T-helper 9 cell (primary cell): ENCODE data around the gene ATF6.
"Not testable (repeated sequence)": the region's sequence is repeated elsewhere in the genome, so short reads cannot be mapped to it uniquely, and the experiment has no call there.

Source experiments
- DNase-seq: peaks from one replicate; pipeline ENCODE4 v3.0.0-alpha.2; 2020

Gene ATF6

DNA sequence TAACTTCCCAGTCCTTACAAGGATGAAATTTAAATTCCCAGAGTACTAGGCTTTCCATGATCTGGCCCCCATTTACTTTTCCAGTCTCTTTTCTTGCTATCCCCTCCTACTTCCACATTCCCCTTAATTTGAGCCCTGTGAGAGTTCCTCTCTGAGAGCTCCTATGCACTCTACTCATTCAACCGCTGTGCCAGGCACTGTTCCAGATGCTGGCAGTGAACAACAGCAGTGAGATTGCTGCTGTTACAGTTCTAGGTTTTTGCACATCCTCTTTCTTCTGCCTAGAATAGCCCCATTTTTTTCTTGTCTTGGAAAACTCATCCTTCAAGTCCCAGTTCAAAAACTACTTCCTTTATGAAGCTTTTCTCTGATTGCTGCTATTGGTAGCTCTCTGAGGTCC, 18.8 kb downstream of the ATF6 start:
- DNase-seq, result no peak

GRCh38 chr1:161787355-161787754, 21.2 kb downstream of the ATF6 start:
- no peak for DNase-seq

DNA sequence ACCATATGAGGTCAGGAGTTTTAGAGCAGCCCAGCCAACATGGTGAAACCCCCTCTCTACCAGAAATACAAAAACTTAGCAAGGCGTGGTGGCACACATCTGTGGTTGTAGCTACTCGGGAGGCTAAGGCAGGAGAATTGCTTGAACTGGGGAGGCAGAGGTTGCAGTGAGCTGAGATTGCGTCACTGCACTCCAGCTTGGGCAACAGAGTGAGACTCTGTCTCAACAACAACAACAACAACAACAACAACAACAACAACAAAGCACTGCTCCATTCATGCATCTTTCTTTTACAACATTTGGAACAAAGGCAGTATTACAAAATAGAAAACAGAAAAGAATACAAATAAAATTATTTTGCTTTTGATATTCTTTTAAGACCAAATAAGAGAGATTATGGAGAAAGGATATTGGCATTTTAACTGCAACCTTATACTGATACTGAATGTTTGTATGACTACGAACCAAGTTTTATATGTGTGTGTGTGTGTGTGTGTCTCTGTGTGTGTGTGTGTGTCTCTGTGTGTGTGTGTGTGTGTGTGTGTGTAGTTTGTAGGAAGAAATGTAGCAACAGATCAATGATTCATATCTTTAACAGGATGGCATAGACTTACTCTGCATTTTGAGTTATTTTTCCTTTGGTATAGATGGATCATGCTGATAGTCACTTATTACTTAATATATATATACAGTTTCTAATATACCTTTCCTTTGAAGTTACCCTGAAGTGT, 24.6 kb downstream of the ATF6 start:
- DNase-seq, result no peak

GRCh38 chr1:161791904-161792655, 26.0 kb downstream of the ATF6 start:
- no peak for DNase-seq

- no peak for DNase-seq
Measured at GRCh38 chr1:161792740-161793139, 26.6 kb downstream of the ATF6 start.

- DNase-seq, result no peak
Measured at GRCh38 chr1:161799792-161800191, 33.7 kb downstream of the ATF6 start.

DNA sequence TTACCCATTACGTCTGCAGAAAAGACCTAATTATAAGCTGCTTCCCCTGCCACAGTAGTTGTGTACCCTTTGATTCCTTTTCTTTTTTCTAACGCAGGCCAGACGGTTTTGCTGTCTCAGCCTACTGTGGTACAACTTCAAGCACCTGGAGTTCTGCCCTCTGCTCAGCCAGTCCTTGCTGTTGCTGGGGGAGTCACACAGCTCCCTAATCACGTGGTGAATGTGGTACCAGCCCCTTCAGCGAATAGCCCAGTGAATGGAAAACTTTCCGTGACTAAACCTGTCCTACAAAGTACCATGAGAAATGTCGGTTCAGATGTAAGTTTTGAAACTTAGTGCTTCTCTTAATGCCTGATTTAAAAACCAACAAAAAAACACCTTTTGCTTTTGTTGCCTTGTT, 35.8 kb downstream of the ATF6 start:
- DNase-seq, result no peak

- DNase-seq, result no peak
Measured at GRCh38 chr1:161803181-161803580, 37.1 kb downstream of the ATF6 start.

GRCh38 chr1:161805399-161806197, 39.5 kb downstream of the ATF6 start:
- no peak for DNase-seq

DNA sequence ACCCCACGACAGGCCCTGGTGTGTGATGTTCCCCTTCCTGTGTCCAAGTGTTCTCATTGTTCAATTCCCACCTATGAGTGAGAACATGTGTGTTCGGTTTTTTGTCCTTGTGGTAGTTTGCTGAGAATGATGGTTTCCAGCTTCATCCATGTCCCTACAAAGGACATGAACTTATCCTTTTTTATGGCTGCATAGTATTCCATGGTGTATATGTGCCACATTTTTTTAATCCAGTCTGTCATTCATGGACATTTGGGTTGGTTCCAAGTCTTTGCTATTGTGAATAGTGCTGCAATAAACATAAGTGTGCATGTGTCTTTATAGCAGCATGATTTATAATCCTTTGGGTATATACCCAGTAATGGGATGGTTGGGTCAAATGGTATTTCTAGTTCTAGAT, 43.1 kb downstream of the ATF6 start:
- not testable (repeated sequence) for DNase-seq

DNA sequence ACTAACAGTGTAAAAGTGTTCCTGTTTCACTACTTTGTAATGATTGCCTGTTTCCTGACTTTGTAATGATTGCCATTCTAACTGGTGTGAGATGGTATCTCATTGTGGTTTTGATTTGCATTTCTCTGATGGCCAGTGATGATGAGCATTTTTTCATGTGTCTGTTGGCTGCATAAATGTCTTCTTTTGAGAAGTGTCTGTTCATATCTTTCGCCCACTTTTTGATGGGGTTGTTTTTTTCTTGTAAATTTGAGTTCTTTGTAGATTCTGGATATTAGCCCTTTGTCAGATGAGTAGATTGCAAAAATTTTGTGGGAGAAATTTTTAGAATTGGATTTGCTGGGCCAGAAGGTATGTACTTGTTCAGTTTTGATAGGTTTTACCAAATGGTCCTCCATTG, 43.5 kb downstream of the ATF6 start:
- DNase-seq, result not testable (repeated sequence)

DNA sequence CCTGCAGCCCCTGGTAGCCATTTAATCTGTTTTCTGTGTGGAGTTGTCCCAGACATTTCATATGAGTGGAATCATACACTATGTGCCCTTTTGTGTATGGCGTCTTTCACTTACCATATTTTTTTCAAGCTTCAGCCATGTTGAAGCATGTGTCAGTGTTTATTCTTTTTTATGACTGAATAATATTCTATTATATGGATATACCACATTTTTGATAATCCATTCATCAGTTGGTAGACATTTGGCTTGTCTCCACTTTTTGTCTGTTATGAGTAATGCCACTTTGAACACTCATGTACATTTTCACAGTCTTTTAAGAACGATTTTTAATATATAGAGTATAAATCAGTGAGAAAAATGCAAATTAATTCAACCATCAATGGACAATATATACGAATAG, 44.7 kb downstream of the ATF6 start:
- DNase-seq, result no peak

- DNase-seq, result no peak
Measured at GRCh38 chr1:161816201-161816600, 50.1 kb downstream of the ATF6 start.

DNA sequence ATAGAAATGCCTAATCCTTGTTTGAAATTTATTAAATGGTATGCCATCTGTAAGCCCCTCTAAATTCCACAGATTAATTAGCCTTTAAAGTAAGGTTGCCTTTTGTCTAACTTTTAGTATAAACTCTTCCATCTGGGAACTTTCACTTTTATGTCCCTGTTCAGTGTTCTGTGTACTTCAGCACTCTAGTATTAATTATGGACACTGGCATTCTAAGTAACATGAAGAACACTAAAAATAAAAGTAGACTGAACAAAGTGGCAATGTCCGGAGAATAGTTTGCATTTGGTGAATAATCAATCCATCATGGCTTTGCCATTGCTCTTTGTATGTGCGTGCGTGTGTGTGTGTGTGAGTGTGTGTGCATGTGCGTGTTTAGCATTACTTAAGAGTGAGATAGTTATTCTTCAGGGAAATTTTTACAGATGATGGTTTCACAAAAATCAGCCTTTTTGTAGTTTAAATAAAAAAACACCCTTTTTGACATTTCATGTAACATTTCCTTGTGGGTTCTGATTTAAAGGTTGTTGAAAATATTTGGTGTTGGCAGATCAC, 51.1 kb downstream of the ATF6 start:
- no peak for DNase-seq

DNA sequence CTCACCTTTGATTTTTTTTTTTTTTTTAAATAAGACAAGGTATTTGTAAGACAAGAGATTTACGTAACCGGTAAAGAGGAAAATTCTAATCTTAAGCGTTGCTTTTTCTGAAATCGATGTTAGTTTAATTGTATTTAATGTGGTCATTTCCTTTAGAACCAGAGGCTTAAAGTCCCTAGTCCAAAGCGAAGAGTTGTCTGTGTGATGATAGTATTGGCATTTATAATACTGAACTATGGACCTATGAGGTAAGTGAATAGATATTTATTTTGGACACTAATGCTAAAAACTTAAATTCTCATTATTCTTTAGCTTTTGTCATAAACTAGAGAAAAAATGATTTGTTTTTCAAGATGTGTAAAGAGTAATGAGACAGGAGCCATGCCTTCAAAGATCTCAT, 54.8 kb downstream of the ATF6 start:
- DNase-seq, result no peak

DNA sequence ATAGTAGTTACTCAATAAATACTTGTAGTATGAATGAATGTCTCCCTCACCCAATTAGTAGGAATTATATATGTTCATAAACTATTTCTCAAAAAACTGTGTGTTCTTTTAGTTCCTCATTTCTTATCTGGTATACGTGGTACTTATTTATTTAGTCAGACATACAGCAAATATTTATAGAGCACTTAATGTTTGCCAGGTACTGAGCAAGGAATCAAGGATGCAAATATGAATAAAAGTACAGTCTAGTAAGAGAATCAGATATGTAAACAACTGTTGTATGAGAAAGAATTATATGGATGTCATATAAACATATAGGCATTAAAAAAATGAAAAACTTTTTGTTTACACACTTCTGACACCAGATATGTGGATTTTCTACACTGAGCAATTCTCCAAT, 58.5 kb downstream of the ATF6 start:
- no peak for DNase-seq

- DNase-seq, result no peak
Measured at GRCh38 chr1:161825831-161826230, 59.7 kb downstream of the ATF6 start.

GRCh38 chr1:161826478-161826877, 60.4 kb downstream of the ATF6 start:
- DNase-seq, result no peak

- DNase-seq, result no peak
Measured at GRCh38 chr1:161827786-161828185, 61.7 kb downstream of the ATF6 start.

DNA sequence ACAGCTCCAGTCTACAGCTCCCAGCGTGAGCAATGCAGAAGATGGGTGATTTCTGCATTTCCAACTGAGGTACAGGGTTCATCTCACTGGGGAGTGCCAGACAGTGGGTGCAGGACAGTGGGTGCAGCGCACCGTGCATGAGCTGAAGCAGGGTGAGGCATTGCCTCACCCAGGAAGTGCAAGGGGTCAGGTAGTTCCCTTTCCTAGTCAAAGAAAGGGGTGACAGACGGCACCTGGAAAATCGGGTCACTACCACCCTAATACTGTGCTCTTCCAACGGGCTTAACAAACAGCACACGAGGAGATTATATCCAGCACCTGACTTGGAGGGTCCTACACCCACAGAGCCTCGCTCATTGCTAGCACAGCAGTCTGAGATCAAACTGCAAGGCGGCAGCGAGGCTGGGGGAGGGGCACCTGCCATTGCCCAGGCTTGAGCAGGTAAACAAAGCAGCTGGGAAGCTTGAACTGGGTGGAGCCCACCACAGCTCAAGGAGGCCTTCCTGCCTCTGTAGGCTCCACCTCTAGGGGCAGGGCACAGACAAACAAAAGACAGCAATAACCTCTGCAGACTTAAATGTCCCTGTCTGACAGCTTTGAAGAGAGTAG, 66.3 kb downstream of the ATF6 start:
- DNase-seq, result not testable (repeated sequence)

DNA sequence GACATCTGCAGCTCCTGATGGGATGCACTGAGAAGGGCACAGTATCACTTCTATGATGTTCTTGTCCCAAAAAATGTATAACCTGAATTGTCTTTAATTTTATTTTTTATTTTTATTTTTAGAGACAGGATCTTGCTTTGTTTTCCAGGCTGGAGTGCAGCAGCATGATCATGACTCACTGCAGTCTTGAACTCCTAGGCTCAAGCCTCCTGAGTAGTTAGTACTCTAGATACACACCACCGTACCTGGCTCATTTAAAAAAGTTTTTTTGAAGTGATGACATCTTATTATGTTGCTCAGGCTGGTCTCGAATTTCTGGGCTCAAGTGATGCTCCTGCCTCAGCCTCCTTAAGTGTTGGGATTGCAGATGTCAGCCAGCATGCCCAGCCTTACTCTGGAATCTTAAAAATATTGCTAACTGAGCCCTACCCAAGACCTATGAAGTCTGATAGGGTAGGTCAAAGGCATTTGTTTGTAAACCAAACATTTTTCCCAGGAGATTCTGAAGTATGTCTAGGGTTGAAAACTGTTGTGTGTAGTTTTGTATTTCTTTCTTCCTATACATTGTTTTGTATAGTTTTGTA, 68.9 kb downstream of the ATF6 start:
- DNase-seq, result no peak

GRCh38 chr1:161836018-161836417, 69.9 kb downstream of the ATF6 start:
- DNase-seq, result no peak

- no peak for DNase-seq
Measured at GRCh38 chr1:161838362-161838761, 72.2 kb downstream of the ATF6 start.
